Osteocyte (in vitro differentiated cells): Measurements from ENCODE around the gene SEPTIN2. TPM values are rescaled to one million over a fixed set of nuclear protein-coding genes. Genes with fewer than 3 reads are reported as not detected.

Experiments used
- DNase-seq: peaks from one replicate; pipeline ENCODE4 v3.0.0; 2021; ENCODE audit warnings: mixed read lengths; ENCODE audit not compliant: unreplicated experiment; ENCODE audit errors: extremely low spot score
- H3K27ac Mint-ChIP-seq: one replicate; pipeline ENCODE4 v1.8.0; 2021; ENCODE audit warnings: mild to moderate bottlenecking, mixed read lengths; ENCODE audit not compliant: unreplicated experiment
- H3K27me3 Mint-ChIP-seq: one replicate; pipeline ENCODE4 v1.8.0; 2021; ENCODE audit warnings: mixed read lengths; ENCODE audit not compliant: unreplicated experiment
- H3K36me3 Mint-ChIP-seq: one replicate; pipeline ENCODE4 v1.8.0; 2021; ENCODE audit warnings: mixed read lengths; ENCODE audit not compliant: unreplicated experiment
- H3K4me1 Mint-ChIP-seq: one replicate; pipeline ENCODE4 v1.8.0; 2021; ENCODE audit warnings: mixed read lengths; ENCODE audit not compliant: unreplicated experiment
- H3K4me3 Mint-ChIP-seq: one replicate; pipeline ENCODE4 v1.8.0; 2021; ENCODE audit warnings: mild to moderate bottlenecking, moderate library complexity, mixed read lengths; ENCODE audit not compliant: unreplicated experiment
- H3K9me3 Mint-ChIP-seq: one replicate; pipeline ENCODE4 v1.8.0; 2021; ENCODE audit warnings: mixed read lengths; ENCODE audit not compliant: unreplicated experiment
- CTCF ChIP-seq: fragments of 200-600 bp; sonication (generic); IDR thresholded peaks from 2 replicates; pipeline ENCODE4 v1.5.0; 2021; ENCODE audit warnings: antibody characterized with exemption, mild to moderate bottlenecking, moderate library complexity
- total RNA-seq: library from RNA; stranded (reverse); gene quantifications from 2 replicates; pipeline ENCODE4 v1.2.1, GENCODE V29; 2021

SEPTIN2 gene
- total RNA-seq, 1 donor from 2014 or later: 547 TPM

GRCh38 chr2:241286348-241287090 lies 29.2 kb upstream of the SEPTIN2 start:
- H3K27ac Mint-ChIP-seq: no peak overlapping the region
- no peak for DNase-seq

DNA sequence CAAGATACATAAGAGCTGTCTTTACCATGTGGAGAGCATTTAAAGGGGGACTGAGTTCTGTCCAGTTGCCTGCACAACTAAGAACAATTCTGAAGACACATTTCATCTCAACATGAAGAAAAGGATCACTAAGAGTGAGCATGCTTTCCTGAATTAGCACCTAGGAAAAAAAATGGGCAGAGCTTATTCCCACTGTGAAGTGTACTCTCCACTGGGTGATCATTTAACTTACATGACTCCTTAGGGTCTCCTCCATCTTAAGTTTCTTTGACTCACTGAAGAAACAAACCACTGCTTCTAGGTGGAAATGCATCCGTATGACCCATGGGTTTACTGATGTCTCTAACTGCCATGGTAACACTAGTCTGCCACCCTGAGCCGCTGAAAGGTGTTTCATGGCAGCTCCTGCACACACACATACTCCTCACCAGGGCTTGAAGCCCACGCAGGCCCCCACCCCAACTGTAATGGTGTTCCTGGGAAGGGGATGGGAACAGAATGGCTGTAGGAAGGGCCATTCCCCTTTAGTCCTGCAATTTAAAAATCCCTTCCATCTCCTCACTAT lies 27.3 kb upstream of the SEPTIN2 start:
- TF ChIP-seq CTCF: no peak
- Mint-ChIP-seq H3K4me1 (peaks cover 3% of the 10 kb centered on the region), H3K9me3 (no peaks in the 10 kb centered on the region), H3K36me3 (peaks cover 5% of the 10 kb centered on the region), H3K4me3 (no peak overlapping the region), H3K27me3 (no peaks in the 10 kb centered on the region), H3K27ac (no peak overlapping the region)
- DNase-seq: no peak

More at GRCh38 chr2:241286348-241287090, 29.2 kb upstream of the SEPTIN2 start:
- peaks cover 9% of the 10 kb centered on the region for H3K36me3 Mint-ChIP-seq
- no peak overlapping the region for H3K4me3 Mint-ChIP-seq
- no peaks in the 10 kb centered on the region for H3K4me1 Mint-ChIP-seq
- TF ChIP-seq CTCF: no peak
- H3K27me3 Mint-ChIP-seq: no peaks in the 10 kb centered on the region
- H3K9me3 Mint-ChIP-seq: no peaks in the 10 kb centered on the region

- Mint-ChIP-seq H3K36me3 (peaks cover 5% of the 10 kb centered on the region), H3K4me3 (no peak overlapping the region), H3K27ac (no peak overlapping the region), H3K4me1 (peaks cover 3% of the 10 kb centered on the region), H3K27me3 (no peaks in the 10 kb centered on the region), H3K9me3 (no peaks in the 10 kb centered on the region)
- no peak for TF ChIP-seq CTCF
- no peak for DNase-seq
These were observed 26.7 kb upstream of the SEPTIN2 start for GRCh38 chr2:241289053-241289452.

GRCh38 chr2:241289597-241289996 lies 26.1 kb upstream of the SEPTIN2 start:
- TF ChIP-seq CTCF: no peak
- no peak overlapping the region for H3K27ac Mint-ChIP-seq
- peaks cover 5% of the 10 kb centered on the region for H3K36me3 Mint-ChIP-seq
- no peaks in the 10 kb centered on the region for H3K27me3 Mint-ChIP-seq
- H3K4me3 Mint-ChIP-seq: no peak overlapping the region
- no peak for DNase-seq
- H3K9me3 Mint-ChIP-seq: no peaks in the 10 kb centered on the region
- peaks cover 3% of the 10 kb centered on the region for H3K4me1 Mint-ChIP-seq

DNA sequence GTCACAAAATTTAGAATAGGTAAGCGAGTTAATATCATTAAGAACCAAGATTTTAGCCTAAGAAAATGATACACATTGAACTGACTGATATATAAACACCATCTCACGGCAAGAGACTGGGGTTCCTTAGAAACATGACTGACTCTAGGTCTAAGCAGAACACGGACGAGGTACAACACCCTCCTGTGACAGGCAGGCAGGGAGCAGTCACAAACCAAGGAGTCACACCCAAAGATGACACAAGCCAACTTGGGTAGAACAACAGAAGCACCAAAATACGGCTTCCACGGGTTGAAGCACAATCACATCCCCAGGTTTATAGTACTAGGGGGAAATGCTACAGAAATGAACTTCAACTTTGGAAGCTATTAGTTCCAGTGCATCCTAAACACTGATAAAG lies 24.6 kb upstream of the SEPTIN2 start:
- DNase-seq: no peak
- H3K27me3 Mint-ChIP-seq: no peaks in the 10 kb centered on the region
- H3K27ac Mint-ChIP-seq: no peak overlapping the region
- peaks cover 3% of the 10 kb centered on the region for H3K4me1 Mint-ChIP-seq
- no peak overlapping the region for H3K4me3 Mint-ChIP-seq
- no peak for TF ChIP-seq CTCF
- peaks cover 7% of the 10 kb centered on the region for H3K36me3 Mint-ChIP-seq
- peaks cover 2% of the 10 kb centered on the region for H3K9me3 Mint-ChIP-seq
